ENCODE results near the gene FMN2.

GRCh38 chr1:240524356-240525069 lies 432.8 kb downstream of the FMN2 start:
- TF ChIP-seq POLR2A (IDR thresholded peaks at IDR 0.05; ENCODE audit: low read depth, low read length) (no peak), POLR2AphosphoS5 (IDR thresholded peaks at IDR 0.05; ENCODE audit: low read depth, low read length) (no peak), TAF1 (IDR thresholded peaks at IDR 0.05; ENCODE audit: low read depth, low read length) (no peak), SPI1 (IDR thresholded peaks at IDR 0.05; ENCODE audit: low read depth, low read length) (no peak)

Measured in GM12891 (cell line).